Duodenal mucosa (tissue), 2 donors: ENCODE measurements around the gene PARL.

Source experiments
- H3K27ac ChIP-seq: one replicate; pipeline ENCODE4 v1.7.0; 2013; ENCODE audit warnings: low read depth, low read length
- H3K27me3 ChIP-seq, 2 donors: one replicate each; pipeline ENCODE4 v1.7.0; 2013; ENCODE audit warnings: low read length in 2 of 2, control low read depth in 1 of 2; ENCODE audit not compliant: insufficient read depth in 2 of 2, control insufficient read depth in 1 of 2
- H3K36me3 ChIP-seq, 2 donors: one replicate each; pipeline ENCODE4 v1.7.0; 2013; ENCODE audit warnings: low read length in 2 of 2, control low read depth in 1 of 2; ENCODE audit not compliant: insufficient read depth in 2 of 2, control insufficient read depth in 1 of 2
- H3K4me1 ChIP-seq, 2 donors: one replicate each; pipeline ENCODE4 v1.7.0; 2013; ENCODE audit warnings: low read length in 2 of 2, control low read depth in 1 of 2; ENCODE audit not compliant: insufficient read depth in 2 of 2, control insufficient read depth in 1 of 2
- H3K4me3 ChIP-seq, 2 donors: one replicate each; pipeline ENCODE4 v1.7.0; 2013; ENCODE audit warnings: low read length in 2 of 2, low read depth in 1 of 2
- H3K9ac ChIP-seq, 2 donors: one replicate each; pipeline ENCODE4 v1.7.0; 2013; ENCODE audit warnings: low read length in 2 of 2, low read depth in 1 of 2
- H3K9me3 ChIP-seq, 2 donors: one replicate each; pipeline ENCODE4 v1.7.0; 2013; ENCODE audit warnings: low read length in 2 of 2, control low read depth in 1 of 2; ENCODE audit not compliant: control insufficient read depth in 1 of 2

PARL gene

DNA sequence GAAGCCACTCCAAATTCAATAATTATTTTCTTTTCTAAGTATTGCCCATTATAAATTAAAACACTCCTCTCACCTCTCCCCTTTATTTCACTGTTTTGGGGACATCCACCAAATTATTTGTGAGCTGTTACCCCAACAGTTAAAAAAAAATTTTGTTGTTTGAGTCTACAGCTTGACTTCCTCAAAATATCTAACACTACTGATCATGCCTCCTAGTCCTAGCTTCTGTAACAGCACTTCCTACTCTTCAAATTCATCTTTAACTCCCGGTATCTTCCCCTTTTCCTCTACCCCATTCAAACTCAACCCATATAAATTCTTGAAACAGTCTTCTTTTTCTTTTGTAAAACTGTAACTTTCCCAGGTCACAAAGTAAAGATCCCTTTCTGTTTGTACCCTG, 15.9 kb downstream of the PARL start:
- Histone ChIP-seq H3K4me3 (no peak overlapping the region), H3K36me3 (peaks cover 0 to 36% of the 10 kb centered on the region in 2 donors), H3K9ac (no peak overlapping the region), H3K27me3 (no peaks in the 10 kb centered on the region), H3K4me1 (peaks cover 3% of the 10 kb centered on the region in 2 donors), H3K27ac (no peak overlapping the region), H3K9me3 (no peaks in the 10 kb centered on the region)

DNA sequence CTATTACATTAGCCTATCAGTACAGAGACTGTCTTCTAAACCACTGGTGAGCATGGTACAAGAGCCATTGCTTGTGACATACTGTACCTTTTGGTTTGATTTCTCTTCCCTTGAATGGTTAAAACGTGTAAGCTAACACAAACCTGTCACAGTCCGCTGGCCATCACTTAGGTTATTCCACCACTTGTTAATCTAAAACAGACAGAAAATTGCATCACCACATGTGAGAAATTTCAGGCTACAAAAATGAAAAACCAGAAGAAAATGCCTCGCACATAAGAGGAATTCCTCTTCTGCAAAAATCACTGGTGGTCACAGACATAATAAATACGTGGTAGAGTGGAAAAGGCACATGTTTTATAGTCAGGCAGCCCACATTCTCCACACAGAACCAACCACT, 22.1 kb downstream of the PARL start:
- Histone ChIP-seq H3K9me3 (no peaks in the 10 kb centered on the region), H3K4me1 (no peaks in the 10 kb centered on the region), H3K27ac (no peak overlapping the region), H3K36me3 (peaks cover 8 to 81% of the 10 kb centered on the region in 2 donors), H3K27me3 (no peaks in the 10 kb centered on the region), H3K9ac (no peak overlapping the region), H3K4me3 (no peak overlapping the region)

DNA sequence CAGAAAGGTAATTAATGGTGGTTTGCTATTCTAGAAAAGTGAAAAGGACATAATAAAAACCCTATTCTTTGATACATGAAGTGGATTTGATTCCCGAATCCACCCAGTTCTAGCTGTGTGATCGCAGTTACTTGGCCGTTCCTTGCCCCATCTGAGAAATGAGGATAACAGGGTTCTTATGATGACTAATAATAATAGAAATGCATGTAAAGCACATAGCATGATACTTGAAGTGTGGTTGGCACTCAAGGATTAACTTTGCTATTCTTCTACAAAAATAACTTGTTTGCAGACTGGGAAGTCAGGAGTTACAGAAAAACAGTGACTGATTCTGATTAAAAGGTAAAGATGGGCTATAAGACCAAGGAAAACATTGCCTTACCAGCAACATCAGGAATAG, 26.8 kb downstream of the PARL start:
- H3K36me3 ChIP-seq: peaks cover 14 to 56% of the 10 kb centered on the region in 2 donors
- H3K9ac ChIP-seq: no peak overlapping the region
- no peak overlapping the region for H3K27ac ChIP-seq
- no peaks in the 10 kb centered on the region for H3K4me1 ChIP-seq
- no peaks in the 10 kb centered on the region for H3K27me3 ChIP-seq
- no peak overlapping the region for H3K4me3 ChIP-seq
- no peaks in the 10 kb centered on the region for H3K9me3 ChIP-seq

DNA sequence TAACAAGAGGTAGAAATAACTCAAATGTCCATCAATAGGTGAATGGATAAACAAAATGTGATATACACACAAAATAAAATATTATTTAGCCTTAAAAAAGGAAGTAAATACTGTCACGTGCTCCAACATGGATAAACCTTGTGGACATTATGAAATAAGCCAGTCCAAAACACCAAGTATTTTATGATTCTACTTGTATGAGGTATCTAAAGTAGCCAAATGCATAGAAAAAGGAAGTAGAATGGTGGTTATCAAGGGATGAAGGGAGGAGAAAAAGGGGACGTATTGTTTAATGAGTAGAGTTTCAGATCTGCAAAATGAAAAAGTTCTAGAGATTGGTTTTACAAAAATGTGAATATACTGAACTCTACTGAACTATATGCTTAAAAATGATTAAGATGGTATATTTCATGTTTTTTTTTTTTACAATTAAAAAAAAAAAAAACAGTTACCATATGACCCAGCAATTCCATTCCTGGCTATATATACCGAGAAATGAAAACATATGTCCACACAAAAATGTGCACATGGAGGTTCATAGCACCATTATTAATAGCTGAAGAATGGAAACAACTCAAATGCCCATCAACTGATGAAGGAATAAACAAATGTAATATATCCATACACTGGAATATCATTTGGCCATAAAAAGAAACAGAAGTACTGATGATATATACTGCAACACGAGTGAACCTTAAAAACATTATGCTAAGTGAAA, 30.2 kb downstream of the PARL start:
- no peaks in the 10 kb centered on the region for H3K27me3 ChIP-seq
- no peak overlapping the region for H3K9ac ChIP-seq
- no peak overlapping the region for H3K27ac ChIP-seq
- H3K36me3 ChIP-seq: peaks cover 9 to 27% of the 10 kb centered on the region in 2 donors
- H3K9me3 ChIP-seq: no peaks in the 10 kb centered on the region
- H3K4me1 ChIP-seq: no peaks in the 10 kb centered on the region
- H3K4me3 ChIP-seq: no peak overlapping the region

DNA sequence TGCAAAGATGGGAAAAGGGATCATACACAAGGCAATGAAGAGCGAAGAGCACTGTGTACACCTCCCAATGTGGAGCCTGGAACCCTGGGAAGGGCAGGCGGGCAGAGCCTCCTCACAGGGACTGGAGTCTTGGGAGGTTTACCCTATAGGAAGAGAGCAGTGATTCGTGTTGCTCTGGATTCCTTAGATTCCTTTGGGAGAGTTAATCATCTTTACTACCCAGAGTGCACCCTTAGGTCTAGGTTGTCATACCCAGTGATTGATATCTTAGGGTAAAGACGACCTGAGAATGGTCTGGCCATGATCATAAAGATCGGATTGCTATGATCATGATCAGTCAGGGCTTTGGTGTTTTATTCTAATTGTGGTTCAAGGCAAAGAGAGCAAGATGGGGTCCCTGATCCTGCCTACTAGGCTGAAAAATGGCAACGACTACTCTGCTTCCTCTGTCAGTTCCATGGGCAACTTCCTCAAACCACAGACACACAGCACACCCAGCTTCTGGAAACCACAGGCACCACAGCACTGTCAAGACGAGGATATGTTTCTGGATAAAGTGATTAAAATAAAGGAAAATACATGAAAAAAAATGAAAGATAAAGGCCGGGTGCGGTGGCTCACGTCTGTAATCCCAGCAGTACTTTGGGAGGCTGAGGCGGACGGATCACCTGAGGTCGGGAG, 38.9 kb downstream of the PARL start:
- H3K36me3 ChIP-seq: peaks cover 31 to 52% of the 10 kb centered on the region in 2 donors
- no peaks in the 10 kb centered on the region for H3K9me3 ChIP-seq

DNA sequence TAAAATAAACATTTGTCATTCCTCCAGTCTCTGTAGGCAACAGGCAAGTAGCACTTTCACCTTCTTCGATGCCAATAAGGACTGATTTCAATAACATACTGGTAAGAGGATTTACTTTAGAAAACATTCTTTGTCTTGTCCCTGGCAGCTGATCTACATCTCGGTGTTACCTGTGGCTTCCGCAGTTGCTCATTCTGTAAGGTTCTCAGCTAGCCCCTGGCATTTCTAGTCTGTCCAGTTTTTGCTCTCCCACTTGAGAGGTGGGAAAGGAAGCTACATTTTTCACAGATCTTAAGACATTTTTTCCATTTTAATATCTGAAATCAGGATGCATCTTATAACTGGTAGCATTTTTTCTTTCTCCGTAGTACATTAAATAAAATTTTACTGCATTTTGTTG, 39.6 kb downstream of the PARL start:
- no peaks in the 10 kb centered on the region for H3K9me3 ChIP-seq
- H3K9ac ChIP-seq: no peak overlapping the region
- H3K4me3 ChIP-seq: no peak overlapping the region
- H3K27me3 ChIP-seq: no peaks in the 10 kb centered on the region
- no peak overlapping the region for H3K27ac ChIP-seq
- no peaks in the 10 kb centered on the region for H3K4me1 ChIP-seq
- peaks cover 35 to 55% of the 10 kb centered on the region in 2 donors for H3K36me3 ChIP-seq

More for the DNA sequence above, 38.9 kb downstream of the PARL start:
- H3K27me3 ChIP-seq: no peaks in the 10 kb centered on the region
- no peaks in the 10 kb centered on the region for H3K4me1 ChIP-seq
- H3K27ac ChIP-seq: no peak overlapping the region
- no peak overlapping the region for H3K4me3 ChIP-seq
- H3K9ac ChIP-seq: no peak overlapping the region

DNA sequence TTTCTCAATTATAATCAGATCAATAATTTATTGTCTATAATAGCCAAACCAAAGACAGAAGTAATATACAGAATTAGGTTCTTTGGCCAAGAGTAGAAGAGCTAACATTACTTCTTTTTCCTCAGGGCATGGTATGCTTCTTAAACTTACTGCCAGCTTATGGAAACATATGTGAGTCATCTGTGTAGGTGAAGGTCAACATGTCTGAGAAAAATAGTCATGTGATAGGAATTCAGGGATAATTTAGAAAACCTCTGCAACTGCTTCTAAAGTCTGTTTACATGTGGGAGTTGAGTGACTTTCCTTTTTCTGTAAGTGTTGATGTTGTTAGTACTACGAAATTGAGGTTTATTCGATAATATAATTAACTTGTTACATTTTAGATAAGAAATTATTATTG, 40.1 kb downstream of the PARL start:
- Histone ChIP-seq H3K9me3 (no peaks in the 10 kb centered on the region), H3K27ac (no peak overlapping the region)

DNA sequence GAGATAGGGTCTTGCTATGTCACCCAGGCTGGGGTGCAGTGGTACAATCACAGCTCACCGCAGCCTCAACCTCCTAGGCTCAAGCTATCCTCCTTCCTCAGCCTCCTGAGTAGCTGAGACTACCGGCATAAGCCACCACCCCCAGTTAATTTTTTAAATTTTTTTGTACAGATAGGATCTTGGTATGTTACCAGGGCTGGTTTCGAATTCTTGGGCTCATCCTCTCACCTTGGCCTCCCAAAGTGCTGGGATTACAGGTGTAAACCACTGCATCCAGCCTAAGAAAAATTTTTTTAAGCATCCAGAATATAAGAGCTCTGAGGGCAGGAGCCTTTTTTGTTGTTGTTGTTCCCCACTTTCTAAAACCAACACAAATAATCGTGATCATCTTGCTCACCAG, 44.9 kb downstream of the PARL start:
- Histone ChIP-seq H3K4me3 (no peak overlapping the region), H3K4me1 (no peaks in the 10 kb centered on the region), H3K27ac (no peak overlapping the region), H3K9me3 (no peaks in the 10 kb centered on the region), H3K27me3 (no peaks in the 10 kb centered on the region), H3K36me3 (peaks cover 25 to 64% of the 10 kb centered on the region in 2 donors), H3K9ac (no peak overlapping the region)

More for the DNA sequence above, 40.1 kb downstream of the PARL start:
- H3K36me3 ChIP-seq: peaks cover 40 to 56% of the 10 kb centered on the region in 2 donors
- H3K27me3 ChIP-seq: no peaks in the 10 kb centered on the region
- no peak overlapping the region for H3K9ac ChIP-seq
- H3K4me1 ChIP-seq: no peaks in the 10 kb centered on the region
- H3K4me3 ChIP-seq: no peak overlapping the region

DNA sequence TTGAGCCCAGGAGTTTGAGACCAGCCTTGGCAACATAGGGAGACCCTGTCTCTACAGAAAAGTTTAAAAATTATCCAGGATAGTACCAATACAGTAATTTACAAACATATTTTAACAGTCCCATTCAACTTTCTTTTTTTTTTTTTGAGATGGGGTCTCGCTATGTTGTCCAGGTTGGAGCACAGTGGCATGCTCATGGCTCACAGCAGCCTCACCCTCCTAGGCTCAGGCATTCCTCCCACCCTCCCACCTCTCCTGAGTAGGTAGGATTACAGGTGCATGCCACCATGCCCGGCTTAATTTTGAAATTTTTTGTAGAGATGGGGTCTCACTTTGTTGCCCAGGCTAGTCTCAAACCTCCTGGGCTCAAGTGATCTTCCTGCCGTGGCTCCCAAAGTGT, 46.8 kb downstream of the PARL start:
- Histone ChIP-seq H3K27me3 (no peaks in the 10 kb centered on the region), H3K36me3 (peaks cover 33 to 68% of the 10 kb centered on the region in 2 donors), H3K4me3 (no peak overlapping the region), H3K9ac (no peak overlapping the region), H3K27ac (no peak overlapping the region), H3K9me3 (no peaks in the 10 kb centered on the region), H3K4me1 (no peaks in the 10 kb centered on the region)

DNA sequence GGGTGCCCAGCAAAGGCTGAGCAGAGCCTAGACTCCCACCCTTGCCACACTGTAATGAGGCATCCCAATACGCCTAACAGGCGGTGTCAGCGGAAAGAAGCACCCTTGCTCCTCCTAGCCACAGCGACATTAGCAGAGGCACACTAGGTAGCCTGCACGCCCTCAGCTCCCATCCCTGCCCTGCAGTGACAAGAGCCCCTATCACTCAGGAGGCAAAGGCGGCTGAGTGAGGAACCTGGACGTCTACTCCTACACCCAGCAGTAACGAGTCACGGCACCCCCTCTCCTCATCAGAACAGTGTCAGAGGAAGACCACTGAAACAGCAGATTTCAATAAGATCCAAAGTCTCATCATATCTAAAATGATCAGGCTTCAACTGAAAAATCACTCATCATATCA, 47.3 kb downstream of the PARL start:
- no peaks in the 10 kb centered on the region for H3K27me3 ChIP-seq
- no peak overlapping the region for H3K4me3 ChIP-seq
- H3K9ac ChIP-seq: no peak overlapping the region
- H3K9me3 ChIP-seq: no peaks in the 10 kb centered on the region
- H3K36me3 ChIP-seq: peaks cover 37 to 71% of the 10 kb centered on the region in 2 donors
- no peak overlapping the region for H3K27ac ChIP-seq
- no peaks in the 10 kb centered on the region for H3K4me1 ChIP-seq
